H9 (cell line): ENCODE data around the gene DMPK. TPM values are rescaled to one million over a fixed set of nuclear protein-coding genes. Genes with fewer than 3 reads are reported as not detected.

Experiments used
- DNase-seq: peaks from one replicate; pipeline ENCODE4 v3.0.0-alpha.2; 2017
- H2AFZ ChIP-seq: one replicate; pipeline ENCODE4 v1.6.1; 2013; ENCODE audit warnings: mild to moderate bottlenecking, low read length, control low read depth, moderate library complexity
- H2AK5ac ChIP-seq: 2 replicates; pipeline ENCODE4 v1.6.1; 2013; ENCODE audit warnings: low read length, control low read depth, mixed read lengths; ENCODE audit not compliant: insufficient read length
- H2BK120ac ChIP-seq: one replicate; pipeline ENCODE4 v1.6.1; 2013; ENCODE audit warnings: low read depth, mild to moderate bottlenecking, low read length, control low read depth, inconsistent platforms; ENCODE audit not compliant: poor library complexity, severe bottlenecking
- H2BK12ac ChIP-seq: 2 replicates; pipeline ENCODE4 v1.6.1; 2013; ENCODE audit warnings: low read length, control low read depth, mixed read lengths, low read depth; ENCODE audit not compliant: insufficient read length
- H2BK15ac ChIP-seq: 2 replicates; pipeline ENCODE4 v1.6.1; 2013; ENCODE audit warnings: low read depth, low read length, control low read depth
- H2BK20ac ChIP-seq: one replicate; pipeline ENCODE4 v1.6.1; 2013; ENCODE audit warnings: low read depth, mild to moderate bottlenecking, low read length, control low read depth, inconsistent platforms; ENCODE audit not compliant: poor library complexity, severe bottlenecking
- H2BK5ac ChIP-seq: 2 replicates; pipeline ENCODE4 v1.6.1; 2013; ENCODE audit warnings: low read length, control low read depth, mixed read lengths; ENCODE audit not compliant: insufficient read length
- H3K14ac ChIP-seq: 2 replicates; pipeline ENCODE4 v1.6.1; 2013; ENCODE audit warnings: low read length, control low read depth; ENCODE audit not compliant: insufficient read depth
- H3K18ac ChIP-seq: 2 replicates; pipeline ENCODE4 v1.6.1; 2013; ENCODE audit warnings: low read depth, mild to moderate bottlenecking, mixed read lengths, low read length, control low read depth; ENCODE audit not compliant: insufficient read length
- H3K23ac ChIP-seq: 2 replicates; pipeline ENCODE4 v1.6.1; 2013; ENCODE audit warnings: low read length, control low read depth, mixed read lengths, low read depth; ENCODE audit not compliant: insufficient read length
- H3K23me2 ChIP-seq: 2 replicates; pipeline ENCODE4 v1.6.1; 2013; ENCODE audit warnings: low read depth, mild to moderate bottlenecking, mixed read lengths, low read length, control low read depth; ENCODE audit not compliant: insufficient read length, poor library complexity, severe bottlenecking
- H3K27ac ChIP-seq: 2 replicates; pipeline ENCODE4 v1.5.1; 2013; ENCODE audit warnings: low read length, control low read depth, mixed read lengths, low read depth; ENCODE audit not compliant: insufficient read length
- H3K27me3 ChIP-seq: 2 replicates; pipeline ENCODE4 v1.6.1; 2013; ENCODE audit warnings: low read length, control low read depth, inconsistent platforms; ENCODE audit not compliant: insufficient read depth
- H3K4ac ChIP-seq: 2 replicates; pipeline ENCODE4 v1.6.1; 2013; ENCODE audit warnings: low read depth, mild to moderate bottlenecking, control low read depth, inconsistent platforms, low read length, moderate library complexity
- H3K4me1 ChIP-seq: 2 replicates; pipeline ENCODE4 v1.6.1; 2013; ENCODE audit warnings: low read length, control low read depth, inconsistent platforms; ENCODE audit not compliant: insufficient read depth
- H3K4me2 ChIP-seq: 2 replicates; pipeline ENCODE4 v1.6.1; 2013; ENCODE audit warnings: low read length, control low read depth, mixed read lengths; ENCODE audit not compliant: insufficient read length, insufficient read depth
- H3K56ac ChIP-seq: 2 replicates; pipeline ENCODE4 v1.6.1; 2013; ENCODE audit warnings: low read depth, mild to moderate bottlenecking, mixed read lengths, low read length, control low read depth; ENCODE audit not compliant: insufficient read length
- H3K79me1 ChIP-seq: 2 replicates; pipeline ENCODE4 v1.6.1; 2013; ENCODE audit warnings: low read depth, mild to moderate bottlenecking, moderate library complexity, low read length, control low read depth, inconsistent platforms; ENCODE audit not compliant: insufficient read depth, poor library complexity, severe bottlenecking
- H3K79me2 ChIP-seq: 2 replicates; pipeline ENCODE4 v1.6.1; 2013; ENCODE audit warnings: low read length, control low read depth, inconsistent platforms; ENCODE audit not compliant: insufficient read depth
- H3K9ac ChIP-seq: 2 replicates; pipeline ENCODE4 v1.6.1; 2013; ENCODE audit warnings: low read length, control low read depth, mixed read lengths; ENCODE audit not compliant: insufficient read length; ENCODE audit errors: extremely low read depth
- H3K9me3 ChIP-seq: one replicate; pipeline ENCODE4 v1.6.1; 2013; ENCODE audit warnings: low read depth, low read length, inconsistent platforms; ENCODE audit not compliant: control insufficient read depth
- H3T11ph ChIP-seq: one replicate; pipeline ENCODE4 v1.6.1; 2013; ENCODE audit warnings: mild to moderate bottlenecking, low read length, control low read depth, inconsistent platforms
- H4K20me1 ChIP-seq: one replicate; pipeline ENCODE4 v1.6.1; 2013; ENCODE audit not compliant: control insufficient read depth, insufficient read length, insufficient read depth
- H4K5ac ChIP-seq: 2 replicates; pipeline ENCODE4 v1.6.1; 2013; ENCODE audit warnings: low read depth, mild to moderate bottlenecking, mixed read lengths, low read length, control low read depth; ENCODE audit not compliant: insufficient read length
- H4K8ac ChIP-seq: replicated peaks from 2 replicates; pipeline ENCODE4 v1.6.1; 2013; ENCODE audit warnings: low read length, control low read depth, mixed read lengths, low read depth; ENCODE audit not compliant: insufficient read length
- H4K91ac ChIP-seq: 2 replicates; pipeline ENCODE4 v1.6.1; 2013; ENCODE audit warnings: low read depth, mild to moderate bottlenecking, moderate library complexity, mixed read lengths, low read length, control low read depth; ENCODE audit not compliant: insufficient read length
- H3K27ac Mint-ChIP-seq, 3 experiments: 2 replicates in 2 of 3; 3 replicates in 1 of 3; pipeline ENCODE4 v1.8.0; 2020 to 2021; ENCODE audit warnings: mixed read lengths in 3 of 3, mild to moderate bottlenecking in 1 of 3, moderate library complexity in 1 of 3
- H3K27me3 Mint-ChIP-seq: 2 replicates; pipeline ENCODE4 v1.8.0; 2021; ENCODE audit warnings: low read depth, mild to moderate bottlenecking, moderate library complexity, mixed read lengths
- H3K36me3 Mint-ChIP-seq, 3 experiments: 2 replicates in 2 of 3; 3 replicates in 1 of 3; pipeline ENCODE4 v1.8.0; 2020 to 2021; ENCODE audit warnings: low read depth in 3 of 3, mixed read lengths in 3 of 3; ENCODE audit not compliant: insufficient read depth in 1 of 3
- H3K4me1 Mint-ChIP-seq, 2 experiments: 2 replicates each; pipeline ENCODE4 v1.8.0; 2020; ENCODE audit warnings: mixed read lengths in 2 of 2
- H3K4me3 Mint-ChIP-seq, 2 experiments: 2 replicates in 1 of 2; 3 replicates in 1 of 2; pipeline ENCODE4 v1.8.0; 2020 to 2021; ENCODE audit warnings: mild to moderate bottlenecking in 2 of 2, mixed read lengths in 2 of 2, moderate library complexity in 1 of 2
- H3K9me3 Mint-ChIP-seq, 2 experiments: 2 replicates in 1 of 2; 3 replicates in 1 of 2; pipeline ENCODE4 v1.8.0; 2020; ENCODE audit warnings: mild to moderate bottlenecking in 2 of 2, mixed read lengths in 2 of 2, moderate library complexity in 1 of 2
- CTCF ChIP-seq: fragments of 200-600 bp; sonication (generic); conservative IDR thresholded peaks from 3 replicates; pipeline ENCODE4 v1.8.0; 2021; ENCODE audit warnings: antibody characterized with exemption, mild to moderate bottlenecking
- WGBS: extraction: QIAGEN DNeasy Blood & Tissue Kit; methylation state at CpG from one replicate; pipeline ENCODE4 v1.1.7; 2013; ENCODE audit warnings: missing lambda C conversion rate, low lambda C conversion rate, mixed read lengths; ENCODE audit not compliant: insufficient read length; ENCODE audit errors: extremely low coverage; 5-methylcytosine and 5-hydroxymethylcytosine counted together
- total RNA-seq: library from RNA; stranded (reverse); gene quantifications from 2 replicates; pipeline ENCODE4 v1.2.1, GENCODE V29; 2021

Gene DMPK
- total RNA-seq, 1 experiment from 2014 or later = 67.4 TPM

- Histone ChIP-seq H3K4ac (no peak within 1 kb of the TSS; the same call in 1 of the 2 replicates), H3K27ac (peak within 1 kb of the TSS; percentile 83), H3K79me1 (no peaks in the 10 kb centered on the region), H3K79me2 (no peaks in the 10 kb centered on the region), H3K14ac (peak within 1 kb of the TSS; percentile 97), H3K56ac (no peak within 1 kb of the TSS), H4K5ac (peak within 1 kb of the TSS; percentile 13), H2BK20ac (no peak within 1 kb of the TSS), H3T11ph (no peak within 1 kb of the TSS), H2AFZ (no peak within 1 kb of the TSS), H3K23me2 (peaks cover 20% of the 10 kb centered on the region), H2BK5ac (peak within 1 kb of the TSS; percentile 75), H3K27me3 (no peaks in the 10 kb centered on the region), H2BK120ac (no peak within 1 kb of the TSS), H3K23ac (no peak within 1 kb of the TSS), H3K4me1 (peaks cover 3% of the 10 kb centered on the region; the same call in 1 of the 2 replicates), H3K9ac (peak within 1 kb of the TSS; percentile 82), H4K91ac (no peak within 1 kb of the TSS), H2BK12ac (no peak within 1 kb of the TSS), H4K8ac (no peak within 1 kb of the TSS), H3K18ac (peak within 1 kb of the TSS; percentile 97), H3K4me2 (peak within 1 kb of the TSS; percentile 74), H4K20me1 (no peaks in the 10 kb centered on the region), H2AK5ac (no peak within 1 kb of the TSS), H3K9me3 (no peaks in the 10 kb centered on the region), H2BK15ac (peak within 1 kb of the TSS; percentile 46; the same call in 1 of the 2 replicates)
- Mint-ChIP-seq H3K4me1 (peaks cover 13 to 33% of the 10 kb centered on the region in 2 experiments), H3K4me3 (peak within 1 kb of the TSS; percentile 93 to 94), H3K27me3 (peaks cover 3% of the 10 kb centered on the region), H3K27ac (peak within 1 kb of the TSS; percentile 98 to 100 (median 99)), H3K36me3 (peaks cover 2 to 18% (median 10%) of the 10 kb centered on the region in 3 experiments; a peak in 6 of 7 replicates), H3K9me3 (no peaks in the 10 kb centered on the region; a peak in 1 of 5 replicates)
- no CpG with 5 or more reads among the region's 70 CpGs for WGBS
- DNase-seq = peak; percentile 99
- TF ChIP-seq CTCF = no peak
Observed at GRCh38 chr19:45768984-45769782, 13.1 kb downstream of the DMPK start, which contains the start of gene SIX5. SIX5 (minus strand) TSS chr19:45769252; CDS start chr19:45768844, 408 bp downstream.
